ENCODE data around the gene LBP. TPM values are rescaled to one million over a fixed set of nuclear protein-coding genes. Genes with fewer than 3 reads are reported as not detected.

LBP gene
- total and polyA plus RNA-seq, 2 experiments from 2014 or later, result 0.10 to 0.19 TPM

- TF ChIP-seq ZNF462 (CRISPR knock-in tag; IDR thresholded peaks at IDR 0.05) (no peak), ZNF114 (CRISPR knock-in tag; IDR thresholded peaks at IDR 0.05) (no peak)
These were observed 15.6 kb upstream of the LBP start (continued) for GRCh38 chr20:38330638-38331037.

GRCh38 chr20:38331245-38331644 is 15.0 kb upstream of the LBP start:
- Histone ChIP-seq H4K20me1 (replicated peaks; ENCODE audit: insufficient read depth) (no peaks in the 10 kb centered on the region), H3K9me2 (ENCODE audit: insufficient read depth) (no peaks in the 10 kb centered on the region), H3K27me3 (ENCODE audit: insufficient read depth) (no peaks in the 10 kb centered on the region), H2AFZ (no peak overlapping the region), H3K79me2 (replicated peaks; ENCODE audit: insufficient read depth) (no peaks in the 10 kb centered on the region), H3K4me2 (no peak overlapping the region), H3F3A (replicated peaks; ENCODE audit: low read depth) (no peaks in the 10 kb centered on the region), H3K36me3 (ENCODE audit: insufficient read depth) (no peaks in the 10 kb centered on the region), H3K4me1 (ENCODE audit: insufficient read depth) (no peaks in the 10 kb centered on the region), H3K4me3 (no peak overlapping the region), H3K27ac (ENCODE audit: low read depth) (no peak overlapping the region)
- Mint-ChIP-seq H3K27ac (no peak overlapping the region), H3K4me3 (no peak overlapping the region), H3K4me1 (no peaks in the 10 kb centered on the region), H3K9me3 (no peaks in the 10 kb centered on the region), H3K36me3 (ENCODE audit: low read depth) (no peaks in the 10 kb centered on the region), H3K27me3 (ENCODE audit: insufficient read depth, low read depth, poor library complexity) (peaks cover 4% of the 10 kb centered on the region)
- DNase-seq (ENCODE audit: low spot score) (no peak), ATAC-seq (no peak)
- TF ChIP-seq POLR2AphosphoS5 (IDR thresholded peaks at IDR 0.05; ENCODE audit: low read depth), result no peak
- TF ChIP-seq CTCF (conservative IDR thresholded peaks at IDR 0.05; ENCODE audit: low read depth in 2 of 2), result no peak
- no peak for TF ChIP-seq NANOG (IDR thresholded peaks at IDR 0.05; ENCODE audit: borderline replicate concordance)
- no peak for TF ChIP-seq ZNF114 (CRISPR knock-in tag; IDR thresholded peaks at IDR 0.05)
- TF ChIP-seq JUNB (IDR thresholded peaks at IDR 0.05; ENCODE audit: unreplicated experiment), result no peak
- TF ChIP-seq ZNF462 (CRISPR knock-in tag; IDR thresholded peaks at IDR 0.05), result no peak
- no peak for TF ChIP-seq STAT1 (IDR thresholded peaks at IDR 0.05; ENCODE audit: unreplicated experiment)

Measured in GM23338 (cell line).